H1 (cell line): Measurements from ENCODE around the gene PELI2. TPM values are rescaled to one million over a fixed set of nuclear protein-coding genes. Genes with fewer than 3 reads are reported as not detected.

Source experiments
- EGR1 ChIP-seq: IDR thresholded peaks from 2 replicates; pipeline ENCODE4 v1.6.1; 2011; ENCODE audit warnings: low read depth, low read length, borderline replicate concordance
- EP300 ChIP-seq, 2 experiments: IDR thresholded peaks; 1 replicate in 1 of 2; 2 replicates in 1 of 2; pipeline ENCODE4 v1.6.1; 2011 to 2012; ENCODE audit warnings: low read depth in 2 of 2, low read length in 2 of 2, mild to moderate bottlenecking in 2 of 2, borderline replicate concordance in 1 of 2, inconsistent platforms in 1 of 2, moderate library complexity in 1 of 2
- SP4 ChIP-seq: IDR thresholded peaks from 2 replicates; pipeline ENCODE4 v1.6.1; 2012; ENCODE audit warnings: low read length, inconsistent platforms
- polyA plus RNA-seq, 7 experiments: library from polyadenylated mRNA; depleted of rRNA in 3 of 7; stranded (reverse) in 5 of 7; unstranded in 2 of 7; fragments of >200 nt in 5 of 7; fragments of 200-250 nt in 2 of 7; gene quantifications; 1 replicate in 5 of 7; 2 replicates in 1 of 7; 4 replicates in 1 of 7; pipeline versions ENCODE4 v1.2.1 to v1.2.3, GENCODE V29; 2011 to 2013; ENCODE audit warnings: missing spikeins in 2 of 7, mixed read lengths in 2 of 7
- total RNA-seq: library from RNA; stranded (reverse); fragmentation: NEBNext Ultra II Directional; extraction: Animal tissue kit (Norgen Biotek cat#: 25700); gene quantifications from 2 replicates; pipeline ENCODE4 v1.2.1, GENCODE V29; 2021
- TF ChIP-seq, protein P1 (sequence below): fragments of 300-600 bp; sonication (generic); IDR thresholded peaks from 2 replicates; pipeline ENCODE4 v1.7.1; 2012; ENCODE audit warnings: low read length, moderate library complexity, mild to moderate bottlenecking, inconsistent platforms; ENCODE audit not compliant: insufficient replicate concordance
- TF ChIP-seq, protein P2 (sequence below), 3 experiments: IDR thresholded peaks; 1 replicate in 2 of 3; 2 replicates in 1 of 3; pipeline versions ENCODE4 v1.5.1 to v1.6.1; 2011; ENCODE audit warnings: low read length in 3 of 3, mild to moderate bottlenecking in 3 of 3, inconsistent platforms in 2 of 3, low read depth in 1 of 3, moderate library complexity in 1 of 3; ENCODE audit not compliant: insufficient read depth in 1 of 3; ENCODE audit errors: control extremely low read depth in 1 of 3

Gene PELI2
- total and polyA plus RNA-seq, 2 of the 8 experiments (the other 6 are each of a cell fraction or from before 2014, with no cell fraction given): 14.6 to 25.7 TPM

DNA sequence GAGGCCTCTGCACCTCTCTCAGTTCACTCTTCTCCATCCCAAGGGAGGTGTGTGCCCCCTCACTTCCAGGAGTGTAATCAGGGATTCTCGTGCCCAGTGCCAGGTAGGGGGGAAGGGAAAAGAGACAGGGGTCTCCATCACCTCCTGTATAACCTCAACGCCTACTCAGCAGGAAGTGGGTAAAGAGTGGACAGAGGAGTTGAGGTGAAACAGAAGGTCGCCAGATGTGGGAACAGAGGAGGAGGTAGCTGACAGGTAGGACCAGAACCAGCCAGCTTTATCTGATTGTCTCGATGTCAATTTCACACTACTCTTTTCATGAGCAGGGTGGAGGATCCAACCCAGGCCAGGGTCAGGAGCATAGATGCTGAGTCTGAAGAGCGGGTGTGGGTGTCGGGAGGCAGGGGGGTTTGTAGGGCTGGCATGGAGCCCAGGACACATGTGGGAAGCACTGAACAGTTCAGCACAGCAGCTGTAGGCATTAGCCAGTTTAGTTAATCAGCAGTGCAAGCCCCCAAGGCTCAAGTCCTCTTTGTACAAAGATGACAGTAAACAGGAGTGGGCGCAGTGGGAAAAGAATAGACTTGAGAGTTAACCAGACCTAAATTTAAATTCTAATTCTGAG, 213.5 kb downstream of the PELI2 start (continued):
- TF ChIP-seq, protein P1, sequence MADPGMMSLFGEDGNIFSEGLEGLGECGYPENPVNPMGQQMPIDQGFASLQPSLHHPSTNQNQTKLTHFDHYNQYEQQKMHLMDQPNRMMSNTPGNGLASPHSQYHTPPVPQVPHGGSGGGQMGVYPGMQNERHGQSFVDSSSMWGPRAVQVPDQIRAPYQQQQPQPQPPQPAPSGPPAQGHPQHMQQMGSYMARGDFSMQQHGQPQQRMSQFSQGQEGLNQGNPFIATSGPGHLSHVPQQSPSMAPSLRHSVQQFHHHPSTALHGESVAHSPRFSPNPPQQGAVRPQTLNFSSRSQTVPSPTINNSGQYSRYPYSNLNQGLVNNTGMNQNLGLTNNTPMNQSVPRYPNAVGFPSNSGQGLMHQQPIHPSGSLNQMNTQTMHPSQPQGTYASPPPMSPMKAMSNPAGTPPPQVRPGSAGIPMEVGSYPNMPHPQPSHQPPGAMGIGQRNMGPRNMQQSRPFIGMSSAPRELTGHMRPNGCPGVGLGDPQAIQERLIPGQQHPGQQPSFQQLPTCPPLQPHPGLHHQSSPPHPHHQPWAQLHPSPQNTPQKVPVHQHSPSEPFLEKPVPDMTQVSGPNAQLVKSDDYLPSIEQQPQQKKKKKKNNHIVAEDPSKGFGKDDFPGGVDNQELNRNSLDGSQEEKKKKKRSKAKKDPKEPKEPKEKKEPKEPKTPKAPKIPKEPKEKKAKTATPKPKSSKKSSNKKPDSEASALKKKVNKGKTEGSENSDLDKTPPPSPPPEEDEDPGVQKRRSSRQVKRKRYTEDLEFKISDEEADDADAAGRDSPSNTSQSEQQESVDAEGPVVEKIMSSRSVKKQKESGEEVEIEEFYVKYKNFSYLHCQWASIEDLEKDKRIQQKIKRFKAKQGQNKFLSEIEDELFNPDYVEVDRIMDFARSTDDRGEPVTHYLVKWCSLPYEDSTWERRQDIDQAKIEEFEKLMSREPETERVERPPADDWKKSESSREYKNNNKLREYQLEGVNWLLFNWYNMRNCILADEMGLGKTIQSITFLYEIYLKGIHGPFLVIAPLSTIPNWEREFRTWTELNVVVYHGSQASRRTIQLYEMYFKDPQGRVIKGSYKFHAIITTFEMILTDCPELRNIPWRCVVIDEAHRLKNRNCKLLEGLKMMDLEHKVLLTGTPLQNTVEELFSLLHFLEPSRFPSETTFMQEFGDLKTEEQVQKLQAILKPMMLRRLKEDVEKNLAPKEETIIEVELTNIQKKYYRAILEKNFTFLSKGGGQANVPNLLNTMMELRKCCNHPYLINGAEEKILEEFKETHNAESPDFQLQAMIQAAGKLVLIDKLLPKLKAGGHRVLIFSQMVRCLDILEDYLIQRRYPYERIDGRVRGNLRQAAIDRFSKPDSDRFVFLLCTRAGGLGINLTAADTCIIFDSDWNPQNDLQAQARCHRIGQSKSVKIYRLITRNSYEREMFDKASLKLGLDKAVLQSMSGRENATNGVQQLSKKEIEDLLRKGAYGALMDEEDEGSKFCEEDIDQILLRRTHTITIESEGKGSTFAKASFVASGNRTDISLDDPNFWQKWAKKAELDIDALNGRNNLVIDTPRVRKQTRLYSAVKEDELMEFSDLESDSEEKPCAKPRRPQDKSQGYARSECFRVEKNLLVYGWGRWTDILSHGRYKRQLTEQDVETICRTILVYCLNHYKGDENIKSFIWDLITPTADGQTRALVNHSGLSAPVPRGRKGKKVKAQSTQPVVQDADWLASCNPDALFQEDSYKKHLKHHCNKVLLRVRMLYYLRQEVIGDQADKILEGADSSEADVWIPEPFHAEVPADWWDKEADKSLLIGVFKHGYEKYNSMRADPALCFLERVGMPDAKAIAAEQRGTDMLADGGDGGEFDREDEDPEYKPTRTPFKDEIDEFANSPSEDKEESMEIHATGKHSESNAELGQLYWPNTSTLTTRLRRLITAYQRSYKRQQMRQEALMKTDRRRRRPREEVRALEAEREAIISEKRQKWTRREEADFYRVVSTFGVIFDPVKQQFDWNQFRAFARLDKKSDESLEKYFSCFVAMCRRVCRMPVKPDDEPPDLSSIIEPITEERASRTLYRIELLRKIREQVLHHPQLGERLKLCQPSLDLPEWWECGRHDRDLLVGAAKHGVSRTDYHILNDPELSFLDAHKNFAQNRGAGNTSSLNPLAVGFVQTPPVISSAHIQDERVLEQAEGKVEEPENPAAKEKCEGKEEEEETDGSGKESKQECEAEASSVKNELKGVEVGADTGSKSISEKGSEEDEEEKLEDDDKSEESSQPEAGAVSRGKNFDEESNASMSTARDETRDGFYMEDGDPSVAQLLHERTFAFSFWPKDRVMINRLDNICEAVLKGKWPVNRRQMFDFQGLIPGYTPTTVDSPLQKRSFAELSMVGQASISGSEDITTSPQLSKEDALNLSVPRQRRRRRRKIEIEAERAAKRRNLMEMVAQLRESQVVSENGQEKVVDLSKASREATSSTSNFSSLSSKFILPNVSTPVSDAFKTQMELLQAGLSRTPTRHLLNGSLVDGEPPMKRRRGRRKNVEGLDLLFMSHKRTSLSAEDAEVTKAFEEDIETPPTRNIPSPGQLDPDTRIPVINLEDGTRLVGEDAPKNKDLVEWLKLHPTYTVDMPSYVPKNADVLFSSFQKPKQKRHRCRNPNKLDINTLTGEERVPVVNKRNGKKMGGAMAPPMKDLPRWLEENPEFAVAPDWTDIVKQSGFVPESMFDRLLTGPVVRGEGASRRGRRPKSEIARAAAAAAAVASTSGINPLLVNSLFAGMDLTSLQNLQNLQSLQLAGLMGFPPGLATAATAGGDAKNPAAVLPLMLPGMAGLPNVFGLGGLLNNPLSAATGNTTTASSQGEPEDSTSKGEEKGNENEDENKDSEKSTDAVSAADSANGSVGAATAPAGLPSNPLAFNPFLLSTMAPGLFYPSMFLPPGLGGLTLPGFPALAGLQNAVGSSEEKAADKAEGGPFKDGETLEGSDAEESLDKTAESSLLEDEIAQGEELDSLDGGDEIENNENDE: no peak
- TF ChIP-seq EP300 (IDR thresholded peaks at IDR 0.05; ENCODE audit: borderline replicate concordance in 1 of 2, low read depth in 2 of 2, low read length in 2 of 2) (no peak), EGR1 (no peak), SP4 (no peak)
- TF ChIP-seq, protein P2, sequence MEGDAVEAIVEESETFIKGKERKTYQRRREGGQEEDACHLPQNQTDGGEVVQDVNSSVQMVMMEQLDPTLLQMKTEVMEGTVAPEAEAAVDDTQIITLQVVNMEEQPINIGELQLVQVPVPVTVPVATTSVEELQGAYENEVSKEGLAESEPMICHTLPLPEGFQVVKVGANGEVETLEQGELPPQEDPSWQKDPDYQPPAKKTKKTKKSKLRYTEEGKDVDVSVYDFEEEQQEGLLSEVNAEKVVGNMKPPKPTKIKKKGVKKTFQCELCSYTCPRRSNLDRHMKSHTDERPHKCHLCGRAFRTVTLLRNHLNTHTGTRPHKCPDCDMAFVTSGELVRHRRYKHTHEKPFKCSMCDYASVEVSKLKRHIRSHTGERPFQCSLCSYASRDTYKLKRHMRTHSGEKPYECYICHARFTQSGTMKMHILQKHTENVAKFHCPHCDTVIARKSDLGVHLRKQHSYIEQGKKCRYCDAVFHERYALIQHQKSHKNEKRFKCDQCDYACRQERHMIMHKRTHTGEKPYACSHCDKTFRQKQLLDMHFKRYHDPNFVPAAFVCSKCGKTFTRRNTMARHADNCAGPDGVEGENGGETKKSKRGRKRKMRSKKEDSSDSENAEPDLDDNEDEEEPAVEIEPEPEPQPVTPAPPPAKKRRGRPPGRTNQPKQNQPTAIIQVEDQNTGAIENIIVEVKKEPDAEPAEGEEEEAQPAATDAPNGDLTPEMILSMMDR (IDR thresholded peaks at IDR 0.05; ENCODE audit: control extremely low read depth in 1 of 3, insufficient read depth in 1 of 3, low read depth in 1 of 3, low read length in 3 of 3): no peak
- TF ChIP-seq, all 59 proteins: peak for 0
